DOHH2 (cell line): ENCODE measurements around the gene SLC23A3.

Experiments used
- H3F3A ChIP-seq: fragments of 200-600 bp; sonication (generic), shearing (Covaris generic); 2 replicates; pipeline ENCODE4 v1.6.0; 2016; ENCODE audit warnings: antibody characterized with exemption, mild to moderate bottlenecking; ENCODE audit not compliant: control insufficient read depth, insufficient read depth
- H3K27ac ChIP-seq: fragments of 200-600 bp; sonication (generic); 2 replicates; pipeline ENCODE4 v1.5.1; 2014; ENCODE audit warnings: low read depth, mild to moderate bottlenecking, low read length, moderate library complexity
- H3K27me3 ChIP-seq: fragments of 200-600 bp; sonication (generic); 2 replicates; pipeline ENCODE4 v1.6.1; 2014; ENCODE audit warnings: mild to moderate bottlenecking, low read length, mixed read lengths; ENCODE audit not compliant: control insufficient read depth
- H3K36me3 ChIP-seq: fragments of 200-600 bp; sonication (generic); 2 replicates; pipeline ENCODE4 v1.6.1; 2014; ENCODE audit warnings: mild to moderate bottlenecking, low read length, moderate library complexity, mixed read lengths; ENCODE audit not compliant: control insufficient read depth
- H3K4me1 ChIP-seq: fragments of 200-600 bp; sonication (generic); 2 replicates; pipeline ENCODE4 v1.6.1; 2014; ENCODE audit warnings: mild to moderate bottlenecking, low read length, mixed read lengths; ENCODE audit not compliant: control insufficient read depth
- H3K4me2 ChIP-seq: fragments of 200-600 bp; sonication (generic); 2 replicates; pipeline ENCODE4 v1.6.0; 2014; ENCODE audit warnings: mild to moderate bottlenecking, low read length, moderate library complexity
- H3K4me3 ChIP-seq: fragments of 200-600 bp; sonication (generic); 2 replicates; pipeline ENCODE4 v1.5.1; 2014; ENCODE audit warnings: mild to moderate bottlenecking, low read length, mixed read lengths
- H3K79me2 ChIP-seq: fragments of 200-600 bp; sonication (generic); 2 replicates; pipeline ENCODE4 v1.6.1; 2014; ENCODE audit warnings: mild to moderate bottlenecking, low read length, mixed read lengths; ENCODE audit not compliant: control insufficient read depth
- H3K9me2 ChIP-seq: fragments of 200-600 bp; sonication (generic); replicated peaks from 2 replicates; pipeline ENCODE4 v1.6.1; 2014; ENCODE audit warnings: mild to moderate bottlenecking, low read length, mixed read lengths; ENCODE audit not compliant: control insufficient read depth
- H3K9me3 ChIP-seq: fragments of 200-600 bp; sonication (generic); 2 replicates; pipeline ENCODE4 v1.6.1; 2014; ENCODE audit warnings: antibody characterized with exemption, low read length, mixed read lengths; ENCODE audit not compliant: control insufficient read depth, insufficient read depth
- H4K20me1 ChIP-seq: fragments of 200-600 bp; sonication (generic); 2 replicates; pipeline ENCODE4 v1.6.0; 2014; ENCODE audit warnings: low read depth, mild to moderate bottlenecking, antibody characterized with exemption, low read length, moderate library complexity; ENCODE audit not compliant: control insufficient read depth, insufficient read depth
- CTCF ChIP-seq: fragments of 200-600 bp; sonication (generic); IDR thresholded peaks from one replicate; pipeline ENCODE4 v1.5.1; 2014; ENCODE audit warnings: antibody characterized with exemption, mild to moderate bottlenecking, low read depth, low read length; ENCODE audit not compliant: poor library complexity, severe bottlenecking
- EZH2phosphoT487 ChIP-seq: fragments of 200-600 bp; sonication (generic); IDR thresholded peaks from 2 replicates; pipeline ENCODE4 v1.6.1; 2017; ENCODE audit warnings: borderline replicate concordance, mild to moderate bottlenecking, antibody characterized with exemption, low read length, moderate library complexity, mixed read lengths

Gene SLC23A3

GRCh38 chr2:219122202-219122980 is 47.4 kb downstream of the SLC23A3 start:
- no peaks in the 10 kb centered on the region for H3K9me2 ChIP-seq
- H4K20me1 ChIP-seq: no peaks in the 10 kb centered on the region
- H3K4me2 ChIP-seq: no peak overlapping the region

GRCh38 chr2:219120082-219120481 is 49.7 kb downstream of the SLC23A3 start:
- Histone ChIP-seq H3F3A (no peaks in the 10 kb centered on the region), H3K9me3 (no peaks in the 10 kb centered on the region), H4K20me1 (no peaks in the 10 kb centered on the region), H3K36me3 (no peaks in the 10 kb centered on the region), H3K4me2 (no peak overlapping the region), H3K27ac (no peak overlapping the region), H3K4me1 (no peaks in the 10 kb centered on the region), H3K9me2 (no peaks in the 10 kb centered on the region), H3K79me2 (no peaks in the 10 kb centered on the region), H3K4me3 (no peak overlapping the region), H3K27me3 (no peaks in the 10 kb centered on the region)
- TF ChIP-seq CTCF: no peak
- TF ChIP-seq EZH2phosphoT487: no peak

More at GRCh38 chr2:219122202-219122980, 47.4 kb downstream of the SLC23A3 start:
- no peaks in the 10 kb centered on the region for H3F3A ChIP-seq
- no peaks in the 10 kb centered on the region for H3K9me3 ChIP-seq
- H3K36me3 ChIP-seq: no peaks in the 10 kb centered on the region
- no peaks in the 10 kb centered on the region for H3K27me3 ChIP-seq
- H3K4me3 ChIP-seq: no peak overlapping the region
- no peaks in the 10 kb centered on the region for H3K4me1 ChIP-seq
- H3K27ac ChIP-seq: no peak overlapping the region
- H3K79me2 ChIP-seq: no peaks in the 10 kb centered on the region
- TF ChIP-seq EZH2phosphoT487 (no peak), CTCF (no peak)

GRCh38 chr2:219119422-219120043 is 50.3 kb downstream of the SLC23A3 start:
- no peak overlapping the region for H3K4me3 ChIP-seq
- no peaks in the 10 kb centered on the region for H3K9me3 ChIP-seq
- H3K27ac ChIP-seq: no peak overlapping the region
- H3K27me3 ChIP-seq: no peaks in the 10 kb centered on the region
- H3K9me2 ChIP-seq: no peaks in the 10 kb centered on the region
- no peaks in the 10 kb centered on the region for H3F3A ChIP-seq
- H3K79me2 ChIP-seq: no peaks in the 10 kb centered on the region
- H3K4me2 ChIP-seq: no peak overlapping the region
- no peaks in the 10 kb centered on the region for H3K36me3 ChIP-seq
- H3K4me1 ChIP-seq: no peaks in the 10 kb centered on the region
- no peak for TF ChIP-seq EZH2phosphoT487
- TF ChIP-seq CTCF: peak; percentile 79
- no peaks in the 10 kb centered on the region for H4K20me1 ChIP-seq
